ENCODE measurements around the gene HDAC9. TPM values are rescaled to one million over a fixed set of nuclear protein-coding genes. Genes with fewer than 3 reads are reported as not detected.

Gene HDAC9
- polyA plus RNA-seq, 3 donors, result 41.7 to 51.2 (median 44.2) TPM

GRCh38 chr7:18530224-18531179 lies 35.0 kb downstream of the HDAC9 start:
- Mint-ChIP-seq H3K9me3 (no peaks in the 10 kb centered on the region), H3K27ac (no peak overlapping the region), H3K4me3 (no peak overlapping the region), H3K27me3 (ENCODE audit: low read depth in 3 of 3) (no peaks in the 10 kb centered on the region), H3K36me3 (no peaks in the 10 kb centered on the region), H3K4me1 (peaks cover 6% of the 10 kb centered on the region)
- Histone ChIP-seq H3K36me3 (replicated peaks in 1 of 2; ENCODE audit: control insufficient read depth in 1 of 2, insufficient read depth in 2 of 2, low read length in 2 of 2) (no peaks in the 10 kb centered on the region), H4K20me1 (ENCODE audit: insufficient read depth, low read length) (peaks cover 59% of the 10 kb centered on the region), H2AFZ (ENCODE audit: insufficient read depth, low read depth, low read length, poor library complexity, severe bottlenecking) (no peak overlapping the region), H3K4me3 (replicated peaks in 1 of 3; ENCODE audit: low read depth in 2 of 3, low read length in 3 of 3) (no peak overlapping the region), H3K4me2 (replicated peaks; ENCODE audit: extremely low read depth, low read length, poor library complexity, severe bottlenecking) (no peak overlapping the region), H3K4me1 (ENCODE audit: control insufficient read depth in 1 of 2, insufficient read depth in 2 of 2, low read length in 2 of 2) (no peaks in the 10 kb centered on the region), H3K9me3 (replicated peaks in 1 of 2; ENCODE audit: control insufficient read depth in 1 of 2, insufficient read depth in 1 of 2, low read length in 2 of 2) (no peaks in the 10 kb centered on the region), H3K79me2 (ENCODE audit: insufficient read depth, low read length) (peaks cover 10% of the 10 kb centered on the region), H3K9ac (ENCODE audit: insufficient read depth, low read length, poor library complexity, severe bottlenecking) (no peak overlapping the region), H3K27ac (ENCODE audit: low read depth in 1 of 2, low read length in 2 of 2) (no peak overlapping the region), H3K27me3 (ENCODE audit: control insufficient read depth in 2 of 2, insufficient read depth in 2 of 2, low read length in 2 of 2) (no peaks in the 10 kb centered on the region)
- TF ChIP-seq CTCF (IDR thresholded peaks at IDR 0.05), result no peak
- intact Hi-C loops (cut with micrococcal nuclease), result no loop called here
- 100% methylated on average over 2 of the region's 5 CpGs for WGBS (ENCODE audit: insufficient coverage)
- no peak for DNase-seq

GRCh38 chr7:18531539-18531938 lies 36.0 kb downstream of the HDAC9 start:
- no peak overlapping the region for H3K4me3 ChIP-seq (replicated peaks in 1 of 3; ENCODE audit: low read depth in 2 of 3, low read length in 3 of 3)
- no peaks in the 10 kb centered on the region for H3K36me3 ChIP-seq (replicated peaks in 1 of 2; ENCODE audit: control insufficient read depth in 1 of 2, insufficient read depth in 2 of 2, low read length in 2 of 2)
- intact Hi-C loops (cut with micrococcal nuclease), result no loop called here
- no peaks in the 10 kb centered on the region for H3K9me3 Mint-ChIP-seq
- no CpG with 5 or more reads among the region's 3 CpGs for WGBS (ENCODE audit: insufficient coverage)
- peak overlapping the region in 1 of 7 donors; percentile 21 for H3K27ac Mint-ChIP-seq
- no peaks in the 10 kb centered on the region for H3K27me3 ChIP-seq (ENCODE audit: control insufficient read depth in 2 of 2, insufficient read depth in 2 of 2, low read length in 2 of 2)
- no peak overlapping the region for H3K27ac ChIP-seq (ENCODE audit: low read depth in 1 of 2, low read length in 2 of 2)
- H2AFZ ChIP-seq (ENCODE audit: insufficient read depth, low read depth, low read length, poor library complexity, severe bottlenecking), result no peak overlapping the region
- DNase-seq, result no peak
- H3K4me1 Mint-ChIP-seq, result peaks cover 6% of the 10 kb centered on the region
- H3K9ac ChIP-seq (ENCODE audit: insufficient read depth, low read length, poor library complexity, severe bottlenecking), result no peak overlapping the region
- H3K79me2 ChIP-seq (ENCODE audit: insufficient read depth, low read length), result peaks cover 7% of the 10 kb centered on the region
- H3K36me3 Mint-ChIP-seq, result peaks cover 0 to 3% of the 10 kb centered on the region in 2 donors
- H3K4me3 Mint-ChIP-seq, result no peak overlapping the region
- no peaks in the 10 kb centered on the region for H3K27me3 Mint-ChIP-seq (ENCODE audit: low read depth in 3 of 3)
- no peak for TF ChIP-seq CTCF (IDR thresholded peaks at IDR 0.05)
- H4K20me1 ChIP-seq (ENCODE audit: insufficient read depth, low read length), result peaks cover 64% of the 10 kb centered on the region
- no peak overlapping the region for H3K4me2 ChIP-seq (replicated peaks; ENCODE audit: extremely low read depth, low read length, poor library complexity, severe bottlenecking)
- no peaks in the 10 kb centered on the region for H3K9me3 ChIP-seq (replicated peaks in 1 of 2; ENCODE audit: control insufficient read depth in 1 of 2, insufficient read depth in 1 of 2, low read length in 2 of 2)
- H3K4me1 ChIP-seq (ENCODE audit: control insufficient read depth in 1 of 2, insufficient read depth in 2 of 2, low read length in 2 of 2), result no peaks in the 10 kb centered on the region
